Stimulated activated CD4-positive, alpha-beta T cell treated with anti-CD3 and anti-CD28 coated beads, Interleukin-12 subunit alpha, Interleukin-12 subunit beta, amount 100 ng/mL, for 48 hours (primary cell): ENCODE data around the gene MCL1.
"Not testable (repeated sequence)": the region's sequence is repeated elsewhere in the genome, so short reads cannot be mapped to it uniquely, and the experiment has no call there.

Experiments used
- DNase-seq, 3 donors: peaks; one replicate each; pipeline ENCODE4 v3.0.0-alpha.2; 2020; ENCODE audit warnings: low read depth in 2 of 3, low spot score in 1 of 3

MCL1 gene

DNA sequence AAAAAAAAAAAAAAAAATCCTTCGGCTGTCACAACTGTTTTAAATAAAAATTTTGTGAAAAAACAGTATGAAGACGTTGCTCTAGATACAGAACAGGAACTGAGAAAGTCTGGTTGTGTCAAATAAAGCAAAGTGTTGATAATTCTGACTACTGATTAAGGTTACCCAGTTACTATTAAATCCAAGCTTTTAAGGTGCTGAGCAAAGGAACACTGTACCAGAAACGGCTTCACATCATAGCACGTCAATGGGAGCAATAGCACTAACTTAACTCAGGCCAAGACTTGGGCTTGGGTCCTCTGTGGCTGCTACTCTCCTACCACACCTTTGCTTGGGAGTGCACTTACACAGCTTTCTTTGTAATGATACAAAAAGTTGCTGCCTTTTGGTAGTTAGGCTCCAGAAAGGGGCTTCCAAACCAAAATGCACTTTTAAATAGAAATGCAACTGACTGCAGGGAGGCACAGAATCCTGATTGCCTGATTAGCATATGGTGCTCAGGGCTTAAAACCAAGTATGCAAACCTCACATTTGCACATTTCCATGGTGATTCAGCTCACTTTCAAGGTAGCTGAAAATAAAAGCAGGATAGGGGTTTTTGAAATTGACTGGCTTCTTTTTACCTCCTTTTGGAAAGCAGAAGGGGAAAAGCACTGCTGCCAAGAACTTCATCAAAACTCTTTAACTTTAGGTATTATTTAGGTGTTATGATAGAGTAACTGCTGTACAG lies 6.3 kb downstream of the MCL1 start:
- no peak for DNase-seq

DNA sequence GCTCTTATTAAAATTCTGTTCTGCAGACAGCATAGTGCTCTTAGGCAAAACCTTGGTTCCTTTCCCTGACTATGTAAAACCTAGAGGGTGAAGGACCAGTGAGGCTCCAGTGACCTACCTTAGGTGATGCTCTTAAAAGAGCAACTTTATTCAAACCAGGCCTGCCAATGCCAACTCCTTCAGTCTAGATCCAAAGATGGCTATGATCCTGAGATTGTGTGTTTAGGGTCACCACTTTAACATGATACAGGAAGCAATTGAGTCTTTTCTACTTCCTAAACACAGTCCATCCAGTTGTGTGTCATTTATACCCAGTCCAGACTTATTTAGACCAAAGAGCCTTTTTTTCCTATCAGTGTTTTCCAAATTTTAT lies 10.8 kb downstream of the MCL1 start:
- no peak for DNase-seq

GRCh38 chr1:150567717-150568593 lies 11.5 kb downstream of the MCL1 start:
- DNase-seq = peak in 1 of 3 donors; percentile 53

DNA sequence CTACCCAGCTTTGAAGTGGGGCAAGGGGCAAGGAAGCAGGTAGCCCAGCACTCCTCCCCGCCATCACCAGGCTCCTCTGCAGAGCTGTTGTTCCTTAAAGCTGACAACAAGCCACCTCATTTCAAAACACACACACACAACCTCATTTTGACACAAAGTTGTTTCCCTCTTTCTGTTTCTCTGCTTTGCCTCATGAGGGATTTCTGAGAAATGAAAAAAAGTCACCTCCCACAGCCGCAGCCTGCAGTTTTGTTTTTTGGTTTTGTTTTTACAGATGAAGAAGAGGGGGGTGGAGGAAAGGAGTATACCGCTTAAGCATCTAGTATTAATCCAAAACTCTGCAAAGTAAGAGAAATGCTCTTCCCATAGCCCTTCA lies 12.1 kb downstream of the MCL1 start:
- DNase-seq = peak in 1 of 3 donors; percentile 51

DNA sequence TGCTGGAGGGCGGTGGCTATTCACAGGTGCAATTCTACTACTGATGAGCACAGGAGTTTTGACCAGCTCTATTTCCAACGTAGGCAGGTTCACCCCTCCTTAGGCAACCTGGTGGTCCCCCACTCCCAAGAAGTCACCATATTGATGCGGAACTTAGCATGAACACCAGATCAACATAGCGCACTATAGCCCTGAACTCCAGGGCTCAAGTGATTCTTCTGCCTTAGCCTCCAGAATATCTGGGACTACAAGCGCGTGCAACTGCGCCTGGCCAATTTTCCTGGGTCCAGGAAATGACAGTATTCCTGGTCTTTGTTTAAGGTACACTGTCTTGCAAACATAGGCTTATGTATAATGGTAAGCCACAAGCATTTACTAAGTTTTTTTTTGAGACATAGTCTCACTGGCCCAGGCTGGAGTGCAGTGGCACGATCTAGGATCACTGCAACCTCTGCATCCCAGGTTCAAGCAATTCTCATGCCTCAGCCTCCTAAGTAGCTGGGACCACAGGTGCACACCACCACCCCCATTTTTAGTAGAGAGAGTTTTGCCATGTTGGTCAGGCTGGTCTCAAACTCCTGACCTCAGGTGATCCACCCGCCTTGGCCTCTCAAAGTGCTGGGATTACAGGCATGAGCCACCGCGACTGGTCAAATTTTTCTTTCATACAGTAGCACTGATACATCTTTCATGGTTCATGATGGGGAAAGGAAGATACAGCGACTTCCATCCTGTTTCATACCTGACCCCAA lies 12.6 kb downstream of the MCL1 start:
- DNase-seq = no peak

DNA sequence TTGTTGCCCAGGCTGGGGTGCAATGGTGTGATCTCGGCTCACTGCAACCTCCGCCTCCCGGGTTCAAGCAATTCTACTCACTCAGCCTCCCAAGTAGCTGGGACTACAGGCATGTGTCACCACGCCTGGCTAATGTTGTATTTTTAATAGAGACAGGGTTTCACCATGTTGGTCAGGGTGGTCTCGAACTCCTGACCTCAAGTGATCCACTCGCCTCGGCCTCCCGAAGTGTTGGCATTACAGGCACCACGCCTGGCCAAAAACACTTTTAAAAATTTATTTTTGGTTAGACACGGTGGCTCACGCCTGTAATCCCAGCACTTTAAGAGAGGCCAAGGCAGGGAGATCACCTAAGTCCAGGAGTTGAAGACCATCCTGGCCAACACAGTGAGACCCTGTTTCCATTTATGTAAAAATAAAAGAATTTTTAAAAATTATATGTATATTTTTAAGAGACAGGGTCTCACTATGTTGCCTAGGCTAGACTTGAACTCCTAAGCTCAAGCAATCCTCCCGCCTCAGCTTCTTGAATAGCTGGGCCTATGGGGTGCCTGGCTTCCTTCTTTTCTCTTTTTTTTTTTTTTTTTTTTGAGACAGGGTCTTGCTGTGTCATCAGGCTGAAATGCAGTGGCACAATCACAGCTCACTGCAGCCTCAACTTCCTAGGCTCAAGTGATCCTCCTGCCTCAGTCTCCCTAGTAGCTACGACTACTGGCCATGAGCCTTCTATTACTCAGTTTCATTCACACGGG lies 14.0 kb downstream of the MCL1 start:
- DNase-seq = not testable (repeated sequence)

GRCh38 chr1:150564051-150564991 lies 15.1 kb downstream of the MCL1 start:
- DNase-seq = no peak

DNA sequence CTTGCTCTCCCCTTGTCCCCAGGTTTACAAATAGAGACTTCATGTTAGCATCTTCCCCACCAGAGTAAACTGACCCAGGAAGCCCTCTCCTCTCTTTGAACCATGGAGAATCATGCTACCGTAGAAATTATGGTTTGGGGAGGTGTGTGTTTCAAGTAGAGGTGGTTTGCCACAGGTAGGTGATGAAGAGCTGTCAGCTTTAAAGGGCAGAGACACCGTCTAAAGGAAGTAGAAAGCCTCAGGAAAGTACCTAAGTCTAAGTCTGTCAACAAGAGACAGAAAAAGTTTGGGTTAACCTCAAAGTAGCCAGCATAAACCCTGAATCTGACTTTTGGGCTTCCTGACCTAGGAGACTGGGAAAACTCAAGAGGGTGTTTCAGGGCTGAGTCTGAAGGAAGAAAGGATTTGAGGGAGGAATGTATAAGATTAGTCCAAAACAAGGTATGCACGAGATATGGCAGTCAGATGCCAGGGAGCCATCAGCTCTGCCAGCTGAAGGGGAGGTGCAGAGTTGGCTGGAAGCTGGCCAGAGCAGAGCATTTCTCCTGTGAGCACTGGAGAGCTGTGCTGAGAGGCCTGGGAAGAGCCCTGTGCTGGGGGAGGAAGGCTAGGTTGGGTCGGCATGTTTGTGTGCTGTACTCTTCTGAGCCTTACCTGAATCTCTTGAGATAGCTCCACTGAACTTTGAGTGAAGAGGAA lies 15.9 kb downstream of the MCL1 start:
- DNase-seq = no peak

GRCh38 chr1:150562446-150563339 lies 16.7 kb downstream of the MCL1 start:
- DNase-seq = peak; percentile 69 to 76 (median 74)

DNA sequence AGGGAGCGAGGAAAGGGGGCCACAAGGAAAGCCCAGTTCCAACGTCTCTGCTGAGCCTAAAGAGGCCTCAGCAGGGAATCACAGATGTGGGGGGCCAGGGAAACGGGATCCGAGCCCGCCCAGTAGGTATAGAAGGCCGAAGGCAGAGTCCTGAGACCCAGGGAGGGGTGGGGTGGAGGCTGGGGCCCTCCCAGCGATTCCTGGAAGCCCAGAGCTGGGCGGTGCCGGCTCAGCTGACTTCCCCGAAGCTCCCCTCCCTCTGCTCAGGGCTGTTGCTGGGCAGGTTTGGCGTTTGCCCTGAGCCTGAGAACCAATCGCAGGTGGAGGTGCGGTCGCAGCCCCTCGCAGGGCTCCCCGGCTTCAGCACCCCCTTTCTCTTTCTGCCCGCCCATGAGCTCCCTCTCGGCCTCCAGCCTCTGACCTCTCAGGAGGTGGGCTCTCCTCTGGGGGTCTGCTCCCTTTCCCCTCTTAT lies 17.4 kb downstream of the MCL1 start:
- DNase-seq = peak; percentile 85 to 88 (median 86)

DNA sequence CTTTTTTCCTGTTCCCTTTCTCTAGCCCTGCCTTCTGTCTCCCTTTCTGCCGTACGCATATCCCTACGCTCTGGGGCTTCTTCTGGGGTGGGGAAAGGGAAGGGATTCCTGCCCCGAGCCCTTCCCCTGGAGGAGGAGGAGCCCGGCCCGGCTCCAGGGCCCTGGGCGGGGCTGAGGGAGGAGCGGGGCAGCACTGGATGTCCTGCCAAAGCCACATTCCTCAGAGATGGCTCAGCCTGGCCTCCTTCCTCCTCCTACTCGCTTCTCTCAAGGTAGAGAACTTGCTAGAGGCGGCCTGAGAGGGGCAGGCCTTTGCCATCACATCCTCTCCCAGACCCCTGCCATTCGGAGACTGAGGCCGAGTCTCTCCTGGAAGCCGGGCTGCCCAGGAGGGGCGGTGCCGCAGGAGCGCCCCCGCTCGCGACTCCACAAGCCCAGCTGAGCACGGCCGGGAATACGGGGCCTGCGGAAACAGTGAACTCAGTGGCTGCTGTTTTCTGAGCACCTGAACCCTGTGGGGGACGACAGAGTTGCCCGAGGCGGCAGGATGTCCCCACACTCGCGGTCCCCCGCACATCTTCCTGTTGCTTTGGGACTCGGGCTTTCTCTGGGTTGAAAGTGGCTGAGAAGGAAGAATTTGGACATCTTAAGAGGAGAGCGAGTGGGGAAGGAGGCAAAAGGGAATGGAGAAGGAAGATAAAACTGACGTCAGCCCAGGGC lies 18.0 kb downstream of the MCL1 start:
- DNase-seq = peak in 2 of 3 donors; percentile 52 to 71

DNA sequence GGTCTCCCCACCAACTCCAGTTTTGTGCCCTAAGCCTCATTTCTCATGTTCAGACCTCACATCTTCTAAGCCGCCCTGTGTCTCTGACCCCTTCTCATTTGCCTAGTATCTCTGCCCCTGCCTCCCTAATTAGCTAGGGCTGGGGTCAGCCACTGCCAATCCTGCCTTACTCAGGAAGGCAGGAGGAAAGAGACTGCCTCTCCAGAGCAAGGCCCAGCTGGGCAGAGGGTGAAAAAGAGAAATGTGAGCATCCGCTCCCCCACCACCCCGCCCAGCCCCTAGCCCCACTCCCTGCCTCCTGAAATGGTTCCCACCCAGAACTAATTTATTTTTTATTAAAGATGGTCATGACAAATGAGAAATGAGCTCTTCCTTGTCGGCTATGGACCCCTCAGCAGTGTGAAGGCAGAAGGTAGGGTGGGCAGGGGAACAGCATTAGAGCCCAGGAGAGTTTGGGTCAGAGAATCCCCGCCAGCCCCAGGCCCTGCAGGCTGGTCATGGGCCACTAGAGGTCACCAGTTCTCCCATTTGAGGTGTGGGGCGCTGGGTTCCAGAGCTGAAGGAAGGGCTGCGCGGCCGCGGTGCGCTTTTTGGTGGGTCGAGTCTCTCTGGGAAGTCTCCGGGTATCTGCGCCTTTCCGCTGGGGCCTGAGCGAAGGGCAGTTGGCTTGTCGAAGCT lies 18.7 kb downstream of the MCL1 start:
- DNase-seq = peak; percentile 78 to 88 (median 85)

- peak; percentile 63 to 84 (median 67) for DNase-seq
These were observed 19.4 kb downstream of the MCL1 start for GRCh38 chr1:150560011-150560438.

GRCh38 chr1:150559656-150560010 lies 19.8 kb downstream of the MCL1 start:
- no peak for DNase-seq

DNA sequence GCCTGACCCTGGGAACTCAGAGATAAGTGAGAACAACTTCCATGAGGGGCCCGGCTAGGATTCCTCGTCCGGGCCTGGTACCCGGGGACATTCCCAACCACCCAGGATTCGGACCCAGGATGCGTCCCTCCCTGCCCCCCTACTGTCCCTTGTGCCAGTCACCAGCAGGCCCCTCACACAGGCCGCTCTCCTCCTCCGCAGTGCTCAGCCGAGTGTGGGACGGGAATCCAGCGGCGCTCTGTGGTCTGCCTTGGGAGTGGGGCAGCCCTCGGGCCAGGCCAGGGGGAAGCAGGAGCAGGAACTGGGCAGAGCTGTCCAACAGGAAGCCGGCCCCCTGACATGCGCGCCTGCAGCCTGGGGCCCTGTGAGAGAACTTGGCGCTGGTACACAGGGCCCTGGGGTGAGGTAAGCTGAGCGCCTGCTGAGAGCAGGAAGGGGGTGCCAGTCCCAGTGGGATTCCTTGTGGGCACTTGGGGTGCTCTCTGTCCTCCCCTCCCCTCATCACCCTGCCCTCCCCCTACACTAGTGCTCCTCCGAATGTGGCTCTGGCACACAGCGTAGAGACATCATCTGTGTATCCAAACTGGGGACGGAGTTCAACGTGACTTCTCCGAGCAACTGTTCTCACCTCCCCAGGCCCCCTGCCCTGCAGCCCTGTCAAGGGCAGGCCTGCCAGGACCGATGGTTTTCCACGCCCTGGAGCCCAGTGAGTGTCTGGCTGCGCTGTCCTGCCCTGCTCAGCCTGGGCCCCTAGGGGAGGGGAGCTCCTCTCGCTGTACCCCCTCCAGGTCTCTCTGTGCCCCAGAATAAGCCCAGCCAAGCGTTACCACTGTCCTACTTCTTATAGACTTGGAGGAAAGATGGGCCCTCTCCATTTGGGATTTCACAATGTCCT lies 20.4 kb downstream of the MCL1 start:
- DNase-seq = no peak

- DNase-seq = no peak
These were observed 21.1 kb downstream of the MCL1 start for GRCh38 chr1:150558303-150558704.
